H1 (cell line): Measurements from ENCODE around the gene CACNB2. TPM values are rescaled to one million over a fixed set of nuclear protein-coding genes. Genes with fewer than 3 reads are reported as not detected.

Experiments used
- EP300 ChIP-seq, 2 experiments: IDR thresholded peaks; 1 replicate in 1 of 2; 2 replicates in 1 of 2; pipeline ENCODE4 v1.6.1; 2011 to 2012; ENCODE audit warnings: low read depth in 2 of 2, low read length in 2 of 2, mild to moderate bottlenecking in 2 of 2, borderline replicate concordance in 1 of 2, inconsistent platforms in 1 of 2, moderate library complexity in 1 of 2
- HDAC2 ChIP-seq, 2 experiments: fragments of 300-600 bp in 1 of 2; sonication (generic) in 1 of 2; IDR thresholded peaks; 2 replicates each; pipeline ENCODE4 v1.6.1; 2011 to 2012; ENCODE audit warnings: low read depth in 2 of 2, low read length in 2 of 2, mild to moderate bottlenecking in 2 of 2, moderate library complexity in 2 of 2, borderline replicate concordance in 1 of 2, inconsistent platforms in 1 of 2
- NRF1 ChIP-seq: IDR thresholded peaks from 2 replicates; pipeline ENCODE4 v1.6.1; 2011; ENCODE audit warnings: mild to moderate bottlenecking, low read depth, low read length, improper control_type of control experiment
- polyA plus RNA-seq, 7 experiments: library from polyadenylated mRNA; depleted of rRNA in 3 of 7; stranded (reverse) in 5 of 7; unstranded in 2 of 7; fragments of >200 nt in 5 of 7; fragments of 200-250 nt in 2 of 7; gene quantifications; 1 replicate in 5 of 7; 2 replicates in 1 of 7; 4 replicates in 1 of 7; pipeline versions ENCODE4 v1.2.1 to v1.2.3, GENCODE V29; 2011 to 2013; ENCODE audit warnings: missing spikeins in 2 of 7, mixed read lengths in 2 of 7
- total RNA-seq: library from RNA; stranded (reverse); fragmentation: NEBNext Ultra II Directional; extraction: Animal tissue kit (Norgen Biotek cat#: 25700); gene quantifications from 2 replicates; pipeline ENCODE4 v1.2.1, GENCODE V29; 2021

The CACNB2 gene
- total and polyA plus RNA-seq, 2 of the 8 experiments (the other 6 are each of a cell fraction or from before 2014, with no cell fraction given), result 2.4 to 3.2 TPM

GRCh38 chr10:18099415-18099814 is 40.8 kb upstream of the CACNB2 start (continued):
- TF ChIP-seq EP300 (IDR thresholded peaks at IDR 0.05; ENCODE audit: borderline replicate concordance in 1 of 2, low read depth in 2 of 2, low read length in 2 of 2) (no peak), NRF1 (no peak), HDAC2 (IDR thresholded peaks at IDR 0.05; ENCODE audit: borderline replicate concordance in 1 of 2, low read depth in 2 of 2, low read length in 2 of 2) (no peak)
- TF ChIP-seq, all 59 proteins: peak for 0
